GM12878 (cell line): ENCODE measurements around the gene OSTC. TPM values are rescaled to one million over a fixed set of nuclear protein-coding genes. Genes with fewer than 3 reads are reported as not detected.

Source experiments
- BCLAF1 ChIP-seq: fragments of 450-650 bp; IDR thresholded peaks from 2 replicates; pipeline ENCODE4 v1.6.1; 2017; ENCODE audit warnings: antibody characterized with exemption, mild to moderate bottlenecking, moderate library complexity
- CEBPZ ChIP-seq: fragments of 150-350 bp; IDR thresholded peaks from 2 replicates; pipeline ENCODE4 v1.6.1; 2016; ENCODE audit warnings: low read depth, low read length
- E2F4 ChIP-seq: IDR thresholded peaks from 2 replicates; pipeline ENCODE4 v1.6.1; 2012; ENCODE audit warnings: low read depth, low read length, improper control_type of control experiment
- E2F8 ChIP-seq: fragments of 450-650 bp; IDR thresholded peaks from 2 replicates; pipeline ENCODE4 v1.6.1; 2018; ENCODE audit warnings: mild to moderate bottlenecking, low read depth, moderate library complexity; ENCODE audit not compliant: partially characterized antibody
- ETV6 ChIP-seq, 2 experiments: fragments of 450-650 bp in 1 of 2; IDR thresholded peaks in 1 of 2; conservative IDR thresholded peaks in 1 of 2; 2 replicates each; pipeline ENCODE4 v1.6.1; 2014; ENCODE audit warnings: antibody characterized with exemption in 1 of 2, borderline replicate concordance in 1 of 2, low read depth in 1 of 2, mild to moderate bottlenecking in 1 of 2, moderate library complexity in 1 of 2
- IRF5 ChIP-seq: fragments of 450-650 bp; IDR thresholded peaks from 2 replicates; pipeline ENCODE4 v1.6.1; 2017; ENCODE audit warnings: borderline replicate concordance
- MEF2A ChIP-seq: IDR thresholded peaks from 2 replicates; pipeline ENCODE4 v1.6.1; 2011; ENCODE audit warnings: low read depth, mild to moderate bottlenecking, low read length, moderate library complexity; ENCODE audit not compliant: insufficient read depth
- NFYA ChIP-seq: IDR thresholded peaks from 2 replicates; pipeline ENCODE4 v1.6.1; 2011; ENCODE audit warnings: low read depth, mild to moderate bottlenecking, low read length, improper control_type of control experiment, borderline replicate concordance
- NR2C2 ChIP-seq: IDR thresholded peaks from 2 replicates; pipeline ENCODE4 v1.6.1; 2011; ENCODE audit warnings: borderline replicate concordance, low read depth; ENCODE audit not compliant: control insufficient read depth, insufficient read length
- SKIL ChIP-seq: fragments of 450-650 bp; IDR thresholded peaks from 2 replicates; pipeline ENCODE4 v1.6.1; 2017; ENCODE audit warnings: mild to moderate bottlenecking, low read depth, inconsistent platforms; ENCODE audit not compliant: poor library complexity, severe bottlenecking
- SMAD5 ChIP-seq: IDR thresholded peaks from 2 replicates; pipeline ENCODE4 v1.6.1; 2016; ENCODE audit warnings: antibody characterized with exemption, low read depth
- polyA plus RNA-seq, 11 experiments: library from polyadenylated mRNA; depleted of rRNA in 4 of 11; unstranded in 6 of 11; stranded (reverse) in 5 of 11; fragments of >200 nt; fragmentation: Nextera tagmentation in 4 of 11; fragmentation: Illumina TruSeq in 1 of 11; extraction: Ambion mirVana in 4 of 11; extraction: Trizol in 1 of 11; gene quantifications; 1 replicate in 1 of 11; 2 replicates in 10 of 11; pipeline versions ENCODE4 v1.2.1 to v1.2.3, GENCODE V29; 2011 to 2016; ENCODE audit warnings: inconsistent platforms in 2 of 11, missing spikeins in 2 of 11, low read depth in 1 of 11
- total RNA-seq, 4 experiments: library from RNA; depleted of rRNA in 3 of 4; stranded (reverse); fragments of >200 nt in 3 of 4; fragmentation: Illumina TruSeq in 1 of 4; extraction: Trizol in 1 of 4; gene quantifications; 2 replicates each; pipeline versions ENCODE4 v1.2.1 to v1.2.3, GENCODE V29; 2013 to 2021

Gene OSTC
- total and polyA plus RNA-seq, 10 of the 15 experiments (the other 5 are each of a cell fraction or from before 2014, with no cell fraction given) = 106 to 681 (median 181) TPM

- TF ChIP-seq CEBPZ (no peak), ETV6 (conservative IDR thresholded peaks at IDR 0.05 in 1 of 2, IDR thresholded peaks at IDR 0.05 in 1 of 2; ENCODE audit: borderline replicate concordance in 1 of 2, low read depth in 1 of 2) (no peak), MEF2A (no peak), E2F8 (no peak), IRF5 (no peak), SMAD5 (no peak), SKIL (no peak), NR2C2 (no peak), E2F4 (no peak), NFYA (no peak), BCLAF1 (no peak)
Observed at GRCh38 chr4:108703966-108704365, 53.6 kb downstream of the OSTC start (continued).
